OCI-LY7 (cell line): ENCODE data around the gene C1QA. TPM values are rescaled to one million over a fixed set of nuclear protein-coding genes. Genes with fewer than 3 reads are reported as not detected.

Experiments
- BruUV-seq: library from RNA; stranded (reverse); fragments of 400-500 nt; replicated peaks from 2 replicates; lab custom pipeline; 2021; lab: Mats Ljungman, UMichigan
- CTCF ChIA-PET: fragments of 300-600 bp; sonication (Branson Sonifier 250); formaldehyde crosslinking; loops from one replicate; lab custom pipeline; 2022; ENCODE audit warnings: antibody characterized with exemption; ENCODE audit not compliant: unreplicated experiment; lab: Charles Lee
- POLR2A ChIA-PET: fragments of 300-600 bp; sonication (Branson Sonifier 250); formaldehyde crosslinking; loops from one replicate; lab custom pipeline; 2022; ENCODE audit warnings: antibody characterized with exemption; lab: Charles Lee
- DNase-seq: peaks from one replicate; pipeline ENCODE4 v3.0.0-alpha.2; 2015; ENCODE audit warnings: low spot score
- H2AFZ ChIP-seq: fragments of 200-600 bp; sonication (generic), shearing (Covaris generic); 2 replicates; pipeline ENCODE4 v1.6.1; 2014; ENCODE audit warnings: mild to moderate bottlenecking, antibody characterized with exemption, low read length, moderate library complexity
- H3K27ac ChIP-seq: fragments of 200-600 bp; sonication (generic); 2 replicates; pipeline ENCODE4 v1.5.1; 2014; ENCODE audit warnings: mixed run types, low read depth, mild to moderate bottlenecking, moderate library complexity, low read length, inconsistent platforms; ENCODE audit not compliant: poor library complexity, severe bottlenecking
- H3K36me3 ChIP-seq: fragments of 200-600 bp; sonication (generic); 2 replicates; pipeline ENCODE4 v1.6.1; 2014; ENCODE audit warnings: mild to moderate bottlenecking, antibody characterized with exemption, low read length, moderate library complexity, mixed read lengths; ENCODE audit not compliant: insufficient read depth
- H3K4me1 ChIP-seq: fragments of 200-600 bp; sonication (generic); 2 replicates; pipeline ENCODE4 v1.5.1; 2014; ENCODE audit warnings: mild to moderate bottlenecking, low read length; ENCODE audit not compliant: insufficient read depth, poor library complexity, severe bottlenecking
- H3K4me2 ChIP-seq: fragments of 200-600 bp; sonication (generic); 2 replicates; pipeline ENCODE4 v1.6.1; 2014; ENCODE audit warnings: mild to moderate bottlenecking, low read length
- H3K4me3 ChIP-seq: fragments of 200-600 bp; sonication (generic); 2 replicates; pipeline ENCODE4 v1.5.1; 2014; ENCODE audit warnings: mild to moderate bottlenecking, low read depth, low read length; ENCODE audit not compliant: poor library complexity, severe bottlenecking
- H3K79me2 ChIP-seq: fragments of 200-600 bp; sonication (generic); 2 replicates; pipeline ENCODE4 v1.6.1; 2016; ENCODE audit warnings: low read depth, mild to moderate bottlenecking, low read length, moderate library complexity, mixed read lengths; ENCODE audit not compliant: insufficient read depth
- H3K9me2 ChIP-seq: fragments of 200-600 bp; sonication (generic); 2 replicates; pipeline ENCODE4 v1.6.1; 2016; ENCODE audit warnings: mild to moderate bottlenecking, low read length, mixed read lengths; ENCODE audit not compliant: insufficient read depth
- H3K9me3 ChIP-seq: fragments of 200-600 bp; sonication (generic); 2 replicates; pipeline ENCODE4 v1.6.1; 2014; ENCODE audit warnings: mild to moderate bottlenecking, mixed run types, low read length, mixed read lengths
- H4K20me1 ChIP-seq: fragments of 200-600 bp; sonication (generic); 2 replicates; pipeline ENCODE4 v1.6.1; 2014; ENCODE audit warnings: mild to moderate bottlenecking, antibody characterized with exemption, low read length, moderate library complexity, mixed read lengths; ENCODE audit not compliant: insufficient read depth
- CTCF ChIP-seq: fragments of 200-600 bp; sonication (generic); conservative IDR thresholded peaks from 2 replicates; pipeline ENCODE4 v1.5.1; 2014; ENCODE audit warnings: mild to moderate bottlenecking, antibody characterized with exemption, low read length, moderate library complexity, mixed read lengths
- EZH2phosphoT487 ChIP-seq: fragments of 200-600 bp; sonication (generic); IDR thresholded peaks from 2 replicates; pipeline ENCODE4 v1.6.1; 2018; ENCODE audit warnings: low read depth, borderline replicate concordance, mild to moderate bottlenecking, mixed run types, antibody characterized with exemption, low read length, moderate library complexity, mixed read lengths
- intact Hi-C: fragments of 100-400 bp; cut with micrococcal nuclease; formaldehyde crosslinking; loops from one replicate; pipeline ENCODE4 v1.10.0; 2022; ENCODE audit not compliant: unreplicated experiment
- total RNA-seq, 2 experiments: library from RNA; depleted of rRNA in 1 of 2; stranded (reverse); fragments of >200 nt in 1 of 2; shearing (Covaris generic) in 1 of 2; gene quantifications; 2 replicates each; pipeline ENCODE4 v1.2.3, GENCODE V29; 2014 to 2022

Gene C1QA
- total RNA-seq, 2 experiments from 2014 or later, result not detected

GRCh38 chr1:22641906-22642636, 5.6 kb downstream of the C1QA start:
- Histone ChIP-seq H3K4me2 (no peak overlapping the region), H3K79me2 (no peaks in the 10 kb centered on the region), H4K20me1 (no peaks in the 10 kb centered on the region), H3K4me1 (no peaks in the 10 kb centered on the region), H3K36me3 (no peaks in the 10 kb centered on the region), H3K9me3 (no peaks in the 10 kb centered on the region), H3K9me2 (no peaks in the 10 kb centered on the region), H3K27ac (no peak overlapping the region), H2AFZ (no peak overlapping the region), H3K4me3 (no peak overlapping the region)
- intact Hi-C loops, result loop anchor here (1.0 to 5.0 kb wide), 2 partner anchors 222 to 510 kb away; no protein-coding TSS in a partner anchor
- ChIA-PET CTCF (no interaction called here), POLR2A (no interaction called here)
- BruUV-seq, result no TSS peak
- DNase-seq, result peak; percentile 64
- TF ChIP-seq EZH2phosphoT487, result no peak
- TF ChIP-seq CTCF, result peak; percentile 88

GRCh38 chr1:22643381-22643780, 7.0 kb downstream of the C1QA start, which contains the start of gene C1QC:
TSS of gene C1QC (plus strand) at chr1:22643633. CDS start at chr1:22644024, 391 bp downstream.
- POLR2A ChIA-PET, result no interaction called here
- Histone ChIP-seq H3K4me2 (no peak within 1 kb of the TSS), H3K9me2 (no peaks in the 10 kb centered on the region), H3K27ac (no peak within 1 kb of the TSS), H2AFZ (no peak within 1 kb of the TSS), H3K4me1 (no peaks in the 10 kb centered on the region), H3K36me3 (no peaks in the 10 kb centered on the region), H3K79me2 (no peaks in the 10 kb centered on the region), H3K4me3 (no peak within 1 kb of the TSS), H4K20me1 (no peaks in the 10 kb centered on the region), H3K9me3 (no peaks in the 10 kb centered on the region)
- intact Hi-C loops, result loop anchor here (5.0 kb wide), 1 partner anchor 511 kb away; no protein-coding TSS in a partner anchor
- CTCF ChIA-PET, result no interaction called here
- no TSS peak for BruUV-seq
- no peak for TF ChIP-seq CTCF
- no peak for TF ChIP-seq EZH2phosphoT487
- DNase-seq, result no peak

GRCh38 chr1:22643928-22644327, 7.5 kb downstream of the C1QA start:
- intact Hi-C loops, result loop anchor here (5.0 kb wide), 1 partner anchor 512 kb away; no protein-coding TSS in a partner anchor
- CTCF ChIA-PET, result no interaction called here
- H3K79me2 ChIP-seq, result no peaks in the 10 kb centered on the region
- no TSS peak for BruUV-seq
- no peak overlapping the region for H3K27ac ChIP-seq
- H3K4me1 ChIP-seq, result no peaks in the 10 kb centered on the region
- no peak for DNase-seq
- no peak overlapping the region for H3K4me3 ChIP-seq
- H3K36me3 ChIP-seq, result no peaks in the 10 kb centered on the region
- POLR2A ChIA-PET, result no interaction called here
- no peaks in the 10 kb centered on the region; the same call in 1 of the 2 replicates for H4K20me1 ChIP-seq
- TF ChIP-seq EZH2phosphoT487, result no peak
- TF ChIP-seq CTCF, result no peak
- H3K9me2 ChIP-seq, result no peaks in the 10 kb centered on the region
- H3K9me3 ChIP-seq, result no peaks in the 10 kb centered on the region
- no peak overlapping the region for H3K4me2 ChIP-seq
- H2AFZ ChIP-seq, result no peak overlapping the region
